Loucy (cell line): Measurements from ENCODE around the gene C2CD4D.

ENCODE experiments used
- EZH2phosphoT487 ChIP-seq: fragments of 200-600 bp; IDR thresholded peaks from 2 replicates; pipeline ENCODE4 v1.6.1; 2018; ENCODE audit warnings: antibody characterized with exemption, mild to moderate bottlenecking, moderate library complexity, borderline replicate concordance
- TF ChIP-seq, protein P1 (sequence below): fragments of 200-600 bp; sonication (generic); conservative IDR thresholded peaks from 2 replicates; pipeline ENCODE4 v1.5.1; 2014; ENCODE audit warnings: mild to moderate bottlenecking, antibody characterized with exemption, low read length

DNA sequence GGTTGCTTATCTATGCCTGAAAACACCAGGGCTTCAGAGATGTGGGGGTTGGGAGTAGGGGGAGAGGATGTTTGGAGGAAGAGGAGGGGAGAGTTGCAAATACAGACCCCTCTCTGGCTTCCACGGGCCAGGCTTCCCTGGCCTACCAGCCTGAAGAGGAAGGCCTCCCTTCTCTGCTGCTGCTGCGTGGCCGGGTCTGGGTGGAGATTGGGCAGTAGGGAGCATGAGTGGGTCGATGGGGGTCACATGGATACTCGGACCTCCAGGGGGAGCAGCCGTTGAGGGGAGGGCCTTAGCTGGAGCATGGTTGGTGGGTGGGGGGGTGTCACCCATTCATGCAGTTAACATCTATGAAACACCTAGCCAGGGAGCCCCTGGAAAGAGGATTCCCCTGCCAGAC is 9.6 kb downstream of the C2CD4D start:
- TF ChIP-seq, protein P1, sequence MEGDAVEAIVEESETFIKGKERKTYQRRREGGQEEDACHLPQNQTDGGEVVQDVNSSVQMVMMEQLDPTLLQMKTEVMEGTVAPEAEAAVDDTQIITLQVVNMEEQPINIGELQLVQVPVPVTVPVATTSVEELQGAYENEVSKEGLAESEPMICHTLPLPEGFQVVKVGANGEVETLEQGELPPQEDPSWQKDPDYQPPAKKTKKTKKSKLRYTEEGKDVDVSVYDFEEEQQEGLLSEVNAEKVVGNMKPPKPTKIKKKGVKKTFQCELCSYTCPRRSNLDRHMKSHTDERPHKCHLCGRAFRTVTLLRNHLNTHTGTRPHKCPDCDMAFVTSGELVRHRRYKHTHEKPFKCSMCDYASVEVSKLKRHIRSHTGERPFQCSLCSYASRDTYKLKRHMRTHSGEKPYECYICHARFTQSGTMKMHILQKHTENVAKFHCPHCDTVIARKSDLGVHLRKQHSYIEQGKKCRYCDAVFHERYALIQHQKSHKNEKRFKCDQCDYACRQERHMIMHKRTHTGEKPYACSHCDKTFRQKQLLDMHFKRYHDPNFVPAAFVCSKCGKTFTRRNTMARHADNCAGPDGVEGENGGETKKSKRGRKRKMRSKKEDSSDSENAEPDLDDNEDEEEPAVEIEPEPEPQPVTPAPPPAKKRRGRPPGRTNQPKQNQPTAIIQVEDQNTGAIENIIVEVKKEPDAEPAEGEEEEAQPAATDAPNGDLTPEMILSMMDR: no peak
- no peak for TF ChIP-seq EZH2phosphoT487
